ENCODE results near the gene GSDMA. TPM values are rescaled to one million over a fixed set of nuclear protein-coding genes. Genes with fewer than 3 reads are reported as not detected.
A peak's percentile ranks its signal among the peaks of the same experiment; 100 is the strongest.

The GSDMA gene
- total RNA-seq, 4 donors from 2014 or later = 0.11 to 0.99 (median 0.45) TPM; not detected in 1

GRCh38 chr17:39972271-39972670 lies 9.5 kb downstream of the GSDMA start:
- TF ChIP-seq EP300 (IDR thresholded peaks at IDR 0.05) (no peak), POLR2AphosphoS5 (IDR thresholded peaks at IDR 0.05) (no peak), CTCF (IDR thresholded peaks at IDR 0.05) (no peak), POLR2A (IDR thresholded peaks at IDR 0.05; ENCODE audit: low read depth) (no peak)
- Histone ChIP-seq H3K27ac (replicated peaks in 1 of 4) (peak overlapping the region in 1 of 4 donors; percentile 8), H3K27me3 (peaks cover 0 to 62% (median 4%) of the 10 kb centered on the region in 4 donors), H3K4me1 (no peaks in the 10 kb centered on the region), H3K36me3 (no peaks in the 10 kb centered on the region), H3K9me3 (no peaks in the 10 kb centered on the region), H3K4me3 (no peak overlapping the region)
- no peak for DNase-seq (ENCODE audit: extremely low spot score)
- intact Hi-C loops (cut with DNase I) = no loop called here
- 30% methylated on average over 3 of the region's 3 CpGs for WGBS

- intact Hi-C loops (cut with DNase I) = no loop called here
- 88% methylated on average over 2 of the region's 2 CpGs for WGBS
- Histone ChIP-seq H3K4me3 (no peak overlapping the region), H3K27me3 (peaks cover 0 to 57% (median 4%) of the 10 kb centered on the region in 4 donors), H3K27ac (replicated peaks in 1 of 4) (no peak overlapping the region), H3K4me1 (no peaks in the 10 kb centered on the region), H3K9me3 (no peaks in the 10 kb centered on the region), H3K36me3 (no peaks in the 10 kb centered on the region)
- DNase-seq (ENCODE audit: extremely low spot score) = no peak
- no peak for TF ChIP-seq POLR2A (IDR thresholded peaks at IDR 0.05; ENCODE audit: low read depth)
- TF ChIP-seq POLR2AphosphoS5 (IDR thresholded peaks at IDR 0.05) = no peak
- TF ChIP-seq CTCF (IDR thresholded peaks at IDR 0.05) = no peak
- TF ChIP-seq EP300 (IDR thresholded peaks at IDR 0.05) = no peak
Measured at GRCh38 chr17:39973496-39973895, 10.7 kb downstream of the GSDMA start.

GRCh38 chr17:39974433-39974832 lies 11.6 kb downstream of the GSDMA start:
- Histone ChIP-seq H3K4me3 (no peak overlapping the region), H3K27me3 (peaks cover 0 to 51% (median 4%) of the 10 kb centered on the region in 4 donors), H3K4me1 (peaks cover 0 to 2% (median under 1%) of the 10 kb centered on the region in 4 donors), H3K9me3 (no peaks in the 10 kb centered on the region), H3K36me3 (no peaks in the 10 kb centered on the region), H3K27ac (replicated peaks in 1 of 4) (no peak overlapping the region)
- 72% methylated on average over 5 of the region's 5 CpGs for WGBS
- intact Hi-C loops (cut with DNase I) = no loop called here
- DNase-seq (ENCODE audit: extremely low spot score) = no peak
- TF ChIP-seq EP300 (IDR thresholded peaks at IDR 0.05) (no peak), POLR2A (IDR thresholded peaks at IDR 0.05; ENCODE audit: low read depth) (no peak), CTCF (IDR thresholded peaks at IDR 0.05) (no peak), POLR2AphosphoS5 (IDR thresholded peaks at IDR 0.05) (no peak)

GRCh38 chr17:39975801-39976200 lies 13.0 kb downstream of the GSDMA start:
- no peak for TF ChIP-seq POLR2AphosphoS5 (IDR thresholded peaks at IDR 0.05)
- TF ChIP-seq POLR2A (IDR thresholded peaks at IDR 0.05; ENCODE audit: low read depth) = no peak
- no peak for TF ChIP-seq CTCF (IDR thresholded peaks at IDR 0.05)
- no peak for TF ChIP-seq EP300 (IDR thresholded peaks at IDR 0.05)
- 68% methylated on average over 4 of the region's 4 CpGs for WGBS
- peaks cover 6 to 10% (median 8%) of the 10 kb centered on the region in 4 donors for H3K4me1 ChIP-seq
- no peak for DNase-seq (ENCODE audit: extremely low spot score)
- peaks cover 0 to 44% (median 4%) of the 10 kb centered on the region in 4 donors for H3K27me3 ChIP-seq
- intact Hi-C loops (cut with DNase I) = no loop called here
- no peak overlapping the region for H3K4me3 ChIP-seq
- H3K27ac ChIP-seq (replicated peaks in 1 of 4) = no peak overlapping the region
- no peaks in the 10 kb centered on the region for H3K36me3 ChIP-seq
- no peaks in the 10 kb centered on the region for H3K9me3 ChIP-seq
